Lung (tissue), 12 donors: ENCODE data around the gene BICDL1. TPM values are rescaled to one million over a fixed set of nuclear protein-coding genes. Genes with fewer than 3 reads are reported as not detected.

Experiments
- ATAC-seq: fragments of 200-7000 bp; cut with Tn5 transposase; one replicate; pipeline ENCODE4 v1.9.1; 2020; ENCODE audit warnings: moderate number of reproducible peaks; ENCODE audit not compliant: insufficient read depth, low FRiP score
- DNase-seq, 3 donors: peaks; one replicate each; pipeline ENCODE4 v3.0.0-alpha.2; 2013 to 2017
- H3K27ac ChIP-seq, 2 donors: one replicate each; pipeline ENCODE4 v1.5.1; 2013; ENCODE audit warnings: mild to moderate bottlenecking in 2 of 2, moderate library complexity in 2 of 2, control low read depth in 1 of 2, inconsistent platforms in 1 of 2, low read depth in 1 of 2, low read length in 1 of 2
- H3K27me3 ChIP-seq, 3 donors: one replicate each; pipeline ENCODE4 v1.5.1; 2013; ENCODE audit warnings: low read length in 2 of 3; ENCODE audit not compliant: control insufficient read depth in 3 of 3, insufficient read depth in 3 of 3
- H3K36me3 ChIP-seq, 4 donors: one replicate each; pipeline ENCODE4 v1.5.1; 2013; ENCODE audit warnings: low read length in 4 of 4, mild to moderate bottlenecking in 1 of 4, moderate library complexity in 1 of 4; ENCODE audit not compliant: control insufficient read depth in 4 of 4, insufficient read depth in 4 of 4
- H3K4me1 ChIP-seq, 5 donors: one replicate each; pipeline ENCODE4 v1.5.1; 2013; ENCODE audit warnings: low read length in 5 of 5, mild to moderate bottlenecking in 2 of 5, moderate library complexity in 1 of 5; ENCODE audit not compliant: control insufficient read depth in 5 of 5, insufficient read depth in 5 of 5
- H3K4me3 ChIP-seq: one replicate; pipeline ENCODE4 v1.5.1; 2013; ENCODE audit warnings: mild to moderate bottlenecking, control low read depth, moderate library complexity
- H3K9ac ChIP-seq, 2 donors: one replicate each; pipeline ENCODE4 v1.5.1; 2013; ENCODE audit warnings: low read length in 2 of 2, control low read depth in 1 of 2; ENCODE audit not compliant: insufficient read depth in 1 of 2
- H3K9me3 ChIP-seq, 4 donors: one replicate each; pipeline ENCODE4 v1.5.1; 2013; ENCODE audit warnings: low read length in 3 of 4, mild to moderate bottlenecking in 1 of 4, moderate library complexity in 1 of 4; ENCODE audit not compliant: control insufficient read depth in 4 of 4, insufficient read depth in 3 of 4
- WGBS, 2 donors: extraction: QIAGEN DNeasy Blood & Tissue Kit; methylation state at CpG; one replicate each; pipeline ENCODE4 v1.1.7; 2013; 5-methylcytosine and 5-hydroxymethylcytosine counted together
- polyA plus RNA-seq, 2 donors: library from polyadenylated mRNA; stranded (reverse); fragments of 200-250 nt; gene quantifications; one replicate each; pipeline ENCODE4 v1.2.1, GENCODE V29; 2013
- total RNA-seq, 2 donors: library from RNA; depleted of rRNA in 1 of 2; stranded (reverse); fragments of >200 nt in 1 of 2; gene quantifications; one replicate each; pipeline ENCODE4 v1.2.1, GENCODE V29; 2014 to 2021
- TF ChIP-seq, protein P1 (sequence below): IDR thresholded peaks from 2 replicates; pipeline ENCODE4 v1.5.1; 2012; ENCODE audit warnings: mild to moderate bottlenecking; ENCODE audit errors: control extremely low read depth, extremely low read depth
- donor health status: control.
- donor health status: control.
- donor health status: Bipolar disorder and iron deficiency.
- donor health status: healthy.
- donor health status: DM: yes; HTN: yes; CAD: no.

The BICDL1 gene
- total and polyA plus RNA-seq, 4 donors, result 5.2 to 23.7 (median 13.7) TPM

GRCh38 chr12:120131116-120131515, 142.1 kb downstream of the BICDL1 start:
- Histone ChIP-seq H3K4me3 (no peak overlapping the region), H3K9ac (no peak overlapping the region), H3K27ac (no peak overlapping the region), H3K9me3 (peaks cover 0 to 1% (median 0%) of the 10 kb centered on the region in 4 donors), H3K4me1 (peaks cover 0 to 3% (median 0%) of the 10 kb centered on the region in 5 donors), H3K27me3 (no peaks in the 10 kb centered on the region), H3K36me3 (peaks cover 40 to 81% (median 48%) of the 10 kb centered on the region in 4 donors)
- TF ChIP-seq, protein P1, sequence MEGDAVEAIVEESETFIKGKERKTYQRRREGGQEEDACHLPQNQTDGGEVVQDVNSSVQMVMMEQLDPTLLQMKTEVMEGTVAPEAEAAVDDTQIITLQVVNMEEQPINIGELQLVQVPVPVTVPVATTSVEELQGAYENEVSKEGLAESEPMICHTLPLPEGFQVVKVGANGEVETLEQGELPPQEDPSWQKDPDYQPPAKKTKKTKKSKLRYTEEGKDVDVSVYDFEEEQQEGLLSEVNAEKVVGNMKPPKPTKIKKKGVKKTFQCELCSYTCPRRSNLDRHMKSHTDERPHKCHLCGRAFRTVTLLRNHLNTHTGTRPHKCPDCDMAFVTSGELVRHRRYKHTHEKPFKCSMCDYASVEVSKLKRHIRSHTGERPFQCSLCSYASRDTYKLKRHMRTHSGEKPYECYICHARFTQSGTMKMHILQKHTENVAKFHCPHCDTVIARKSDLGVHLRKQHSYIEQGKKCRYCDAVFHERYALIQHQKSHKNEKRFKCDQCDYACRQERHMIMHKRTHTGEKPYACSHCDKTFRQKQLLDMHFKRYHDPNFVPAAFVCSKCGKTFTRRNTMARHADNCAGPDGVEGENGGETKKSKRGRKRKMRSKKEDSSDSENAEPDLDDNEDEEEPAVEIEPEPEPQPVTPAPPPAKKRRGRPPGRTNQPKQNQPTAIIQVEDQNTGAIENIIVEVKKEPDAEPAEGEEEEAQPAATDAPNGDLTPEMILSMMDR, result no peak
- 97 to 98% methylated on average over 15 of the region's 15 CpGs for WGBS, 2 donors
- DNase-seq (no peak), ATAC-seq (no peak)

- Histone ChIP-seq H3K9ac (no peak overlapping the region), H3K9me3 (peaks cover 0 to 1% (median 0%) of the 10 kb centered on the region in 4 donors), H3K4me1 (no peaks in the 10 kb centered on the region), H3K36me3 (peaks cover 44 to 87% (median 57%) of the 10 kb centered on the region in 4 donors), H3K27ac (no peak overlapping the region), H3K4me3 (no peak overlapping the region), H3K27me3 (no peaks in the 10 kb centered on the region)
- 70 to 91% methylated on average over 9 of the region's 9 CpGs for WGBS, 2 donors
- DNase-seq, result peak in 1 of 3 donors; percentile 13
- TF ChIP-seq, protein P1, result no peak
- ATAC-seq, result no peak
These were observed 143.2 kb downstream of the BICDL1 start for GRCh38 chr12:120132054-120132836.

GRCh38 chr12:120132863-120133385, 143.9 kb downstream of the BICDL1 start:
- Histone ChIP-seq H3K4me3 (no peak overlapping the region), H3K27me3 (no peaks in the 10 kb centered on the region), H3K9me3 (peaks cover 0 to 1% (median 0%) of the 10 kb centered on the region in 4 donors), H3K36me3 (peaks cover 40 to 87% (median 57%) of the 10 kb centered on the region in 4 donors), H3K27ac (no peak overlapping the region), H3K4me1 (no peaks in the 10 kb centered on the region), H3K9ac (no peak overlapping the region)
- TF ChIP-seq, protein P1, result no peak
- no peak for DNase-seq
- no peak for ATAC-seq
- 91 to 96% methylated on average over 5 to 6 of the region's 6 CpGs for WGBS, 2 donors
